SK-N-SH (cell line): Measurements from ENCODE around the gene GRID2IP.

Experiments used
- CTCF ChIP-seq: fragments of 200-600 bp; sonication (generic); IDR thresholded peaks from 2 replicates; pipeline ENCODE4 v1.6.1; 2017; ENCODE audit warnings: antibody characterized with exemption, mild to moderate bottlenecking, moderate library complexity
- EP300 ChIP-seq, 2 experiments: IDR thresholded peaks; 2 replicates each; pipeline versions ENCODE4 v1.4.0 to v1.6.1; 2012; ENCODE audit warnings: borderline replicate concordance in 1 of 2, low read depth in 1 of 2, low read length in 1 of 2
- NRF1 ChIP-seq: IDR thresholded peaks from 2 replicates; pipeline ENCODE4 v1.6.1; 2012; ENCODE audit warnings: low read depth, mild to moderate bottlenecking, low read length
- POLR2AphosphoS5 ChIP-seq: IDR thresholded peaks from 2 replicates; pipeline ENCODE4 v1.6.1; 2012; ENCODE audit warnings: low read depth, low read length
- RAD21 ChIP-seq: IDR thresholded peaks from 2 replicates; pipeline ENCODE4 v1.6.1; 2012; ENCODE audit warnings: mild to moderate bottlenecking, low read length
- TCF12 ChIP-seq: IDR thresholded peaks from 2 replicates; pipeline ENCODE4 v1.4.0; 2012
- TEAD4 ChIP-seq: IDR thresholded peaks from 2 replicates; pipeline ENCODE4 v1.4.0; 2012; ENCODE audit warnings: mild to moderate bottlenecking, borderline replicate concordance; ENCODE audit not compliant: insufficient read depth
- ZBTB33 ChIP-seq: IDR thresholded peaks from 2 replicates; pipeline ENCODE4 v1.4.0; 2012; ENCODE audit warnings: low read depth, borderline replicate concordance
- TF ChIP-seq, protein P1 (sequence below): IDR thresholded peaks from 2 replicates; pipeline ENCODE4; 2012

GRCh38 chr7:6554848-6555247, 3.6 kb upstream of the GRID2IP start:
- TF ChIP-seq EP300 (IDR thresholded peaks at IDR 0.05; ENCODE audit: borderline replicate concordance in 1 of 2, low read depth in 1 of 2, low read length in 1 of 2) (no peak), POLR2AphosphoS5 (no peak), TCF12 (no peak), TEAD4 (no peak), CTCF (no peak), ZBTB33 (no peak), RAD21 (no peak), NRF1 (no peak)
- TF ChIP-seq, protein P1, sequence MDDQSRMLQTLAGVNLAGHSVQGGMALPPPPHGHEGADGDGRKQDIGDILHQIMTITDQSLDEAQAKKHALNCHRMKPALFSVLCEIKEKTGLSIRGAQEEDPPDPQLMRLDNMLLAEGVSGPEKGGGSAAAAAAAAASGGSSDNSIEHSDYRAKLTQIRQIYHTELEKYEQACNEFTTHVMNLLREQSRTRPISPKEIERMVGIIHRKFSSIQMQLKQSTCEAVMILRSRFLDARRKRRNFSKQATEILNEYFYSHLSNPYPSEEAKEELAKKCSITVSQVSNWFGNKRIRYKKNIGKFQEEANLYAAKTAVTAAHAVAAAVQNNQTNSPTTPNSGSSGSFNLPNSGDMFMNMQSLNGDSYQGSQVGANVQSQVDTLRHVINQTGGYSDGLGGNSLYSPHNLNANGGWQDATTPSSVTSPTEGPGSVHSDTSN = no peak
